Measurements from ENCODE around the gene FMNL2. TPM values are rescaled to one million over a fixed set of nuclear protein-coding genes. Genes with fewer than 3 reads are reported as not detected.

Gene FMNL2
- polyA plus RNA-seq, 4 donors = 7.0 to 23.3 (median 8.7) TPM

DNA sequence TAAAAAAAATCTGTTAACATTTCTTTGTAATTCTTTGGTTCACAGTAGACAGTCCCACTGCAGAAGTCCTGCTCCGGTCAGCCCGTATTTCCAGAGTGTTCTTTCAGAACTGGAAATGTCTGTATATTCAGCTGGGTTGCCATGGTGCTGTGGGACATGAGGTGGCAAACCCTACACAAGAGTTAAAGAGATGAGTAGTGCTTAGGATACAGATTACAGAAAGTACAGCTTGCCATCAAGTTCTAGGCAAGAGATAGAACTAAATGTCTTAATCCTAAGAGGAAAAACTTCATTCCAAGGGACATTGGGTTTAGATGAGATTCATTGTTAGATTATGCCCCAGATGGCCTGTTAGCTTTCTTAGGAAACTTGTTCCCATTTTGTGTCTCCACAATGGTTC lies 60.1 kb downstream of the FMNL2 start:
- no peak for FAIRE-seq
- peaks cover 0 to under 1% of the 10 kb centered on the region in 2 donors for H3K9me3 ChIP-seq (ENCODE audit: control insufficient read depth in 2 of 2, insufficient read depth in 1 of 2, low read depth in 1 of 2, low read length in 1 of 2)
- H3K27ac ChIP-seq (ENCODE audit: low read depth in 1 of 3, low read length in 2 of 3) = peak overlapping the region in 1 of 3 donors; percentile 3
- no peaks in the 10 kb centered on the region for H3K27me3 ChIP-seq (ENCODE audit: control insufficient read depth in 3 of 3, insufficient read depth in 3 of 3, low read length in 3 of 3)
- no peak overlapping the region for H3K4me3 ChIP-seq (ENCODE audit: low read depth in 1 of 3, low read length in 3 of 3)
- peaks cover 0 to 2% (median 0%) of the 10 kb centered on the region in 3 donors for H3K36me3 ChIP-seq (ENCODE audit: control insufficient read depth in 3 of 3, insufficient read depth in 2 of 3, low read depth in 1 of 3, low read length in 3 of 3)
- no peak for DNase-seq
- 80 to 91% (median 86%) methylated on average over 2 of the region's 2 CpGs for WGBS, 3 donors
- H3K4me1 ChIP-seq (ENCODE audit: control insufficient read depth in 3 of 3, insufficient read depth in 2 of 3, low read depth in 1 of 3, low read length in 2 of 3) = no peaks in the 10 kb centered on the region

DNA sequence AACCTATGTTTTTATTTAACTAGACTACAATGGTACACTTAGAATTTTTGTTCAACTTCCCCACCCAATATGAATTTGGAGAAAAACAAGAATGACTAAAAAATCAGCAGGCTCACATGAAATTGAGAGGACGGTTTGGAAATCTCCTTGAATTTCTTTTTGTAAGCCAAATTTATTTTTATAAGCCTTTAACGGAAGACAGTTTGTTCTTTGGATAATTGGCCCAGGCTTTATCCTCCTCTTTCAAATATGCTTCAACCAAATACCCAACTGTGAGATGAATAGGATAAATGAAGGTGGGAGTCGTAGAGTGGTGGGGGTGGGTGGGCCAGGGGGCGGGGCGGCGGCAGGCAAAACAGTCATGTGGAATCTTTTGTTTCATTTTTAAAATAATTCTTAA lies 60.6 kb downstream of the FMNL2 start:
- H3K9me3 ChIP-seq (ENCODE audit: control insufficient read depth in 2 of 2, insufficient read depth in 1 of 2, low read depth in 1 of 2, low read length in 1 of 2) = no peaks in the 10 kb centered on the region
- DNase-seq (no peak), FAIRE-seq (no peak)
- H3K36me3 ChIP-seq (ENCODE audit: control insufficient read depth in 3 of 3, insufficient read depth in 2 of 3, low read depth in 1 of 3, low read length in 3 of 3) = peaks cover 0 to under 1% (median 0%) of the 10 kb centered on the region in 3 donors
- WGBS, 3 donors = 72 to 94% (median 86%) methylated on average over 6 of the region's 6 CpGs
- no peak overlapping the region for H3K27ac ChIP-seq (ENCODE audit: low read depth in 1 of 3, low read length in 2 of 3)
- no peak overlapping the region for H3K4me3 ChIP-seq (ENCODE audit: low read depth in 1 of 3, low read length in 3 of 3)
- H3K4me1 ChIP-seq (ENCODE audit: control insufficient read depth in 3 of 3, insufficient read depth in 2 of 3, low read depth in 1 of 3, low read length in 2 of 3) = no peaks in the 10 kb centered on the region
- no peaks in the 10 kb centered on the region for H3K27me3 ChIP-seq (ENCODE audit: control insufficient read depth in 3 of 3, insufficient read depth in 3 of 3, low read length in 3 of 3)

DNA sequence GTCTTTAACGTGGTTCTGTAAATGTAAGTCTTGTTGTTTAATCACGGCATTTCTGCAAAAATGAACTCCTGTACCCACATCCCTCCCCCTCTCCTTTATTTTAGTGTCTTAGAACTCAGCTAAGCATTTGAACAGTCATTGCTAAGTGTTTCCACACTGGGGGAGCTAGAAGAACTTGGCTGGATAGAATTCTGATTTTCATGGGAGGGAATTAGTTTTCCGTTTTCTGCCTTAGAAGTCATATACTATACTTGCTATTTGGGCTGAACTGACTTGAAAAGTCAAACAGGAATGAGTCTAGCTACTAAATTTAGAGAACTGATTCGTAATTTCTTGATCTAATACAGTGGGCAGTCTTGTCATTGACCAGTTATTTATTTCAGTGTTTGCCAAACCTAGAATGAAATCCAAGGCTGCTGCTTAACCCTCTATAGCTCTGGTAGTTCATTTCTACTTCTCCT lies 61.1 kb downstream of the FMNL2 start:
- H3K4me3 ChIP-seq (ENCODE audit: low read depth in 1 of 3, low read length in 3 of 3) = no peak overlapping the region
- H3K4me1 ChIP-seq (ENCODE audit: control insufficient read depth in 3 of 3, insufficient read depth in 2 of 3, low read depth in 1 of 3, low read length in 2 of 3) = no peaks in the 10 kb centered on the region
- H3K27ac ChIP-seq (ENCODE audit: low read depth in 1 of 3, low read length in 2 of 3) = peak overlapping the region in 1 of 3 donors; percentile 20
- H3K36me3 ChIP-seq (ENCODE audit: control insufficient read depth in 3 of 3, insufficient read depth in 2 of 3, low read depth in 1 of 3, low read length in 3 of 3) = no peaks in the 10 kb centered on the region
- no peak for FAIRE-seq
- no peaks in the 10 kb centered on the region for H3K9me3 ChIP-seq (ENCODE audit: control insufficient read depth in 2 of 2, insufficient read depth in 1 of 2, low read depth in 1 of 2, low read length in 1 of 2)
- 65 to 93% (median 82%) methylated on average over 4 of the region's 4 CpGs for WGBS, 3 donors
- DNase-seq = no peak
- no peaks in the 10 kb centered on the region for H3K27me3 ChIP-seq (ENCODE audit: control insufficient read depth in 3 of 3, insufficient read depth in 3 of 3, low read length in 3 of 3)

DNA sequence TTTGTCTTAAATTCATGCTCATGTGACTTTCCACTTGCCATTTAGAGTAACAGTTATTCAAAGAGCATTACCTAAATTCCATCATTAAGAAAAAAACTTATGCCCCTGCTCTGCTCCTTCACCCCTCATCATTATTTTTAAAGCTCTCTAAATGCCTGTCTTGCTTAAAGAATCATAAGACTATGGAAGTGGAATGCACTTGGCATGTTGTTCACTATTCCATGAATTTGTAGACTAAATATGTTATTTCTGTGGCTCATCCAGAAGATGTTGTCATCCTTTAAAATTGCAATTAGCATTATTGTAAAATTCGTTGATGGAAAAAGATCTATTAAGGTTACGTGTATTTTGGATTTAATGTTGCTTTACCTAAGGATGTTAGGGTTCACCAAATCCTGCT lies 61.8 kb downstream of the FMNL2 start:
- Histone ChIP-seq H3K4me3 (ENCODE audit: low read depth in 1 of 3, low read length in 3 of 3) (no peak overlapping the region), H3K36me3 (ENCODE audit: control insufficient read depth in 3 of 3, insufficient read depth in 2 of 3, low read depth in 1 of 3, low read length in 3 of 3) (no peaks in the 10 kb centered on the region), H3K27me3 (ENCODE audit: control insufficient read depth in 3 of 3, insufficient read depth in 3 of 3, low read length in 3 of 3) (no peaks in the 10 kb centered on the region), H3K4me1 (ENCODE audit: control insufficient read depth in 3 of 3, insufficient read depth in 2 of 3, low read depth in 1 of 3, low read length in 2 of 3) (no peaks in the 10 kb centered on the region), H3K9me3 (ENCODE audit: control insufficient read depth in 2 of 2, insufficient read depth in 1 of 2, low read depth in 1 of 2, low read length in 1 of 2) (no peaks in the 10 kb centered on the region), H3K27ac (ENCODE audit: low read depth in 1 of 3, low read length in 2 of 3) (no peak overlapping the region)
- DNase-seq = no peak
- no peak for FAIRE-seq
- 70 to 87% (median 71%) methylated on average over 2 of the region's 2 CpGs for WGBS, 3 donors

DNA sequence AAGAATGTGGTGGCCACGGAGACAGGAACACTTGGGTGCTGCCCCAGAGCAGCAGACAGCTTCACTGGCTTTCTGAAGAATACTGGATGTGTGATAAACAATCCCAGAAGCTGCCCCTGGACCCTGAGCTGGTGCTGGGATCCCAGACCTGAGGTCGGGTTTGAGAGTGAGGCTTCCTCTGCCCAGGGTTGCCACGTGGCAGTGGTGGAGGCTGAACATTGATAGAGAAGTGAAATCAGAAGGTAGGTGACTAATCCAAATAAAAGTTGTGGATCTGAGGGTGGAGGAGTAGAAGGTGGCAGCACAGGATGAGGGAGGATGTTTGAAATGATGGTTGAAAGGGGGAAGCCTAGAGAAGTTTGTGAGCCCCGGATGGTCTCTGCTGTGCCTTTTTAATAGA lies 64.0 kb downstream of the FMNL2 start:
- WGBS, 3 donors = 73 to 84% (median 80%) methylated on average over 4 of the region's 4 CpGs
- DNase-seq (no peak), FAIRE-seq (no peak)
- no peak overlapping the region for H3K4me3 ChIP-seq (ENCODE audit: low read depth in 1 of 3, low read length in 3 of 3)
- H3K36me3 ChIP-seq (ENCODE audit: control insufficient read depth in 3 of 3, insufficient read depth in 2 of 3, low read depth in 1 of 3, low read length in 3 of 3) = no peaks in the 10 kb centered on the region
- no peak overlapping the region for H3K27ac ChIP-seq (ENCODE audit: low read depth in 1 of 3, low read length in 2 of 3)
- H3K27me3 ChIP-seq (ENCODE audit: control insufficient read depth in 3 of 3, insufficient read depth in 3 of 3, low read length in 3 of 3) = no peaks in the 10 kb centered on the region
- H3K9me3 ChIP-seq (ENCODE audit: control insufficient read depth in 2 of 2, insufficient read depth in 1 of 2, low read depth in 1 of 2, low read length in 1 of 2) = no peaks in the 10 kb centered on the region
- H3K4me1 ChIP-seq (ENCODE audit: control insufficient read depth in 3 of 3, insufficient read depth in 2 of 3, low read depth in 1 of 3, low read length in 2 of 3) = peaks cover 0 to 4% (median 2%) of the 10 kb centered on the region in 3 donors

- H3K27ac ChIP-seq (ENCODE audit: low read depth in 1 of 3, low read length in 2 of 3) = no peak overlapping the region
- 82 to 86% (median 86%) methylated on average over 2 of the region's 2 CpGs for WGBS, 3 donors
- DNase-seq (no peak), FAIRE-seq (no peak)
- H3K4me1 ChIP-seq (ENCODE audit: control insufficient read depth in 3 of 3, insufficient read depth in 2 of 3, low read depth in 1 of 3, low read length in 2 of 3) = peaks cover 0 to 9% (median 2%) of the 10 kb centered on the region in 3 donors
- H3K9me3 ChIP-seq (ENCODE audit: control insufficient read depth in 2 of 2, insufficient read depth in 1 of 2, low read depth in 1 of 2, low read length in 1 of 2) = no peaks in the 10 kb centered on the region
- H3K36me3 ChIP-seq (ENCODE audit: control insufficient read depth in 3 of 3, insufficient read depth in 2 of 3, low read depth in 1 of 3, low read length in 3 of 3) = no peaks in the 10 kb centered on the region
- no peak overlapping the region for H3K4me3 ChIP-seq (ENCODE audit: low read depth in 1 of 3, low read length in 3 of 3)
- H3K27me3 ChIP-seq (ENCODE audit: control insufficient read depth in 3 of 3, insufficient read depth in 3 of 3, low read length in 3 of 3) = no peaks in the 10 kb centered on the region
Observed at GRCh38 chr2:152400607-152401214, 65.7 kb downstream of the FMNL2 start.

- Histone ChIP-seq H3K4me1 (ENCODE audit: control insufficient read depth in 3 of 3, insufficient read depth in 2 of 3, low read depth in 1 of 3, low read length in 2 of 3) (peaks cover 0 to 9% (median 2%) of the 10 kb centered on the region in 3 donors), H3K36me3 (ENCODE audit: control insufficient read depth in 3 of 3, insufficient read depth in 2 of 3, low read depth in 1 of 3, low read length in 3 of 3) (no peaks in the 10 kb centered on the region), H3K27ac (ENCODE audit: low read depth in 1 of 3, low read length in 2 of 3) (no peak overlapping the region), H3K4me3 (ENCODE audit: low read depth in 1 of 3, low read length in 3 of 3) (no peak overlapping the region), H3K9me3 (ENCODE audit: control insufficient read depth in 2 of 2, insufficient read depth in 1 of 2, low read depth in 1 of 2, low read length in 1 of 2) (no peaks in the 10 kb centered on the region), H3K27me3 (ENCODE audit: control insufficient read depth in 3 of 3, insufficient read depth in 3 of 3, low read length in 3 of 3) (no peaks in the 10 kb centered on the region)
- DNase-seq = no peak
- 69 to 82% (median 79%) methylated on average over 12 of the region's 12 CpGs for WGBS, 3 donors
- FAIRE-seq = no peak
Observed at GRCh38 chr2:152402780-152403759, 68.1 kb downstream of the FMNL2 start.

DNA sequence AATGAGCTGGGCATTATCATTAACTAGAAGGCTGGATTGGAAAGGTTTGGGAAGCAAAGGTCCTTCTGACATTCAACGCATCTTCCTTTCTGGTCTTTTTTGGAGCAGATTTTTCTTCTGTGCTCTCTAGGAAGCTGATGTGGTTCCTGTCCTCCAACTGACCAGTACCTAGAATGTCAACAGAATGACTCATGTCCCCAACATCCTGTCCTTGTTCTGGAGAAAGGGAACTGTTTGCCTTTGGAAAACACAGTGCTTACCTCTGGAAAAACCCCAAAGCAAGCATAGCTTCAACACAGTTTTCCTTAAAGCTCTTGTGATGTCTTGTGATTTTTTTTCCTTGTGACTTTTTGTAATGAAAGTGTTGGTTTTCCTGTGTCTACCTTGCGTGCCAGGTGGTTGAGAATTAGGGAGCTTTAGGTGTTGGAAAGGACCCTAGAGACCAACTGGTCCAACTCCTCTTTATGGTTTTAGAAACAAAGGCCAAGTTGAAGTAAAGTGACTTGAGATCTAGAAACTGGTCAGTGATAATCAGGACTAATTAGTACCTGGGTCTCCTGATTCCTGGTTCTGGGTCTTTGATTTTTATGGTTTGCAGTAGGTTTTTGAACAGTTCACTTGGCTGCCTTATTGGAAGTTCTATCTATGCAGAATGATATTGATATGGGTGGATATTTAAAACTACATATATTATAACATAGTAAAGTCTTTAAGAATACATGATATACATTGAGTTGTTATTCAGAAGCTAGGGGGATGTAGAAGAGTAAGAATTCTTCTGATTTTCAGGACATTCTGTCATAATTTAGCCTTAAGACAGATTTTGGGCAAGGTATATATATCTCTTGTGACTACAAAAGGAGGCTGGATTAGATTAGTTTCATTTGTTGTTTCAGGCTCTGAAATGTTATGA lies 70.5 kb downstream of the FMNL2 start:
- 81 to 97% (median 86%) methylated on average over 2 of the region's 2 CpGs for WGBS, 3 donors
- Histone ChIP-seq H3K27me3 (ENCODE audit: control insufficient read depth in 3 of 3, insufficient read depth in 3 of 3, low read length in 3 of 3) (no peaks in the 10 kb centered on the region), H3K4me1 (ENCODE audit: control insufficient read depth in 3 of 3, insufficient read depth in 2 of 3, low read depth in 1 of 3, low read length in 2 of 3) (peaks cover 0 to 9% (median 2%) of the 10 kb centered on the region in 3 donors), H3K4me3 (ENCODE audit: low read depth in 1 of 3, low read length in 3 of 3) (no peak overlapping the region), H3K27ac (ENCODE audit: low read depth in 1 of 3, low read length in 2 of 3) (peak overlapping the region in 1 of 3 donors; percentile 68), H3K9me3 (ENCODE audit: control insufficient read depth in 2 of 2, insufficient read depth in 1 of 2, low read depth in 1 of 2, low read length in 1 of 2) (no peaks in the 10 kb centered on the region), H3K36me3 (ENCODE audit: control insufficient read depth in 3 of 3, insufficient read depth in 2 of 3, low read depth in 1 of 3, low read length in 3 of 3) (no peaks in the 10 kb centered on the region)
- FAIRE-seq (no peak), DNase-seq (peak in 1 of 2 donors; percentile 17)
